Tibial nerve (tissue), 4 donors: ENCODE results near the gene AREL1. TPM values are rescaled to one million over a fixed set of nuclear protein-coding genes. Genes with fewer than 3 reads are reported as not detected.

Experiments
- DNase-seq, 2 donors: peaks; one replicate each; pipeline ENCODE4 v3.0.0-alpha.2; 2019; ENCODE audit warnings: low spot score in 2 of 2
- H3K27ac ChIP-seq, 4 donors: fragments of 200-600 bp; sonication (generic) in 3 of 4; one replicate each; pipeline ENCODE4 v1.5.1; 2017 to 2019; ENCODE audit warnings: mild to moderate bottlenecking in 1 of 4
- H3K27me3 ChIP-seq, 2 donors: fragments of 200-600 bp; sonication (generic) in 1 of 2; one replicate each; pipeline versions ENCODE4 v1.5.1 to v1.6.0; 2017 to 2019
- H3K36me3 ChIP-seq, 3 donors: fragments of 200-600 bp; sonication (generic); one replicate each; pipeline ENCODE4 v1.5.1; 2018 to 2019
- H3K4me1 ChIP-seq, 4 donors: fragments of 200-600 bp; sonication (generic) in 3 of 4; one replicate each; pipeline ENCODE4 v1.5.1; 2017 to 2019
- H3K4me3 ChIP-seq, 4 donors: fragments of 200-600 bp; sonication (generic) in 3 of 4; one replicate each; pipeline ENCODE4 v1.5.1; 2017 to 2019; ENCODE audit warnings: mild to moderate bottlenecking in 1 of 4, moderate library complexity in 1 of 4
- H3K9me3 ChIP-seq, 4 donors: fragments of 200-600 bp; sonication (generic) in 3 of 4; one replicate each; pipeline ENCODE4 v1.5.1; 2017 to 2019
- EP300 ChIP-seq, 2 donors: sonication (generic); formaldehyde crosslinking; IDR thresholded peaks; one replicate each; pipeline ENCODE4 v1.6.1; 2017; ENCODE audit warnings: antibody characterized with exemption in 2 of 2, mild to moderate bottlenecking in 1 of 2
- POLR2A ChIP-seq, 2 donors: fragments of 450-650 bp; IDR thresholded peaks; one replicate each; pipeline ENCODE4 v1.6.1; 2017; ENCODE audit warnings: antibody characterized with exemption in 2 of 2, mild to moderate bottlenecking in 2 of 2, moderate library complexity in 2 of 2
- WGBS, 2 donors: methylation state at CpG; one replicate each; pipeline ENCODE4 v1.1.5; 2018; 5-methylcytosine and 5-hydroxymethylcytosine counted together
- small RNA-seq: library from RNA; depleted of rRNA; stranded (forward); fragments of <200 nt; gene quantifications from one replicate; pipeline ENCODE3, GENCODE V24; 2016
- total RNA-seq, 4 donors: library from RNA; depleted of rRNA; stranded (reverse); fragments of >200 nt; gene quantifications; one replicate each; pipeline ENCODE4 v1.1.0, GENCODE V29; 2016
- TF ChIP-seq, protein P1 (sequence below), 5 experiments: fragments of 200-600 bp in 3 of 5; fragments of 450-650 bp in 2 of 5; sonication (generic) in 3 of 5; IDR thresholded peaks; one replicate each; pipeline ENCODE4 v1.5.1; 2016 to 2019; ENCODE audit warnings: antibody characterized with exemption in 5 of 5, mild to moderate bottlenecking in 3 of 5, moderate library complexity in 2 of 5

Gene AREL1
- total RNA-seq, 4 donors from 2014 or later: 25.3 to 35.0 (median 32.2) TPM

DNA sequence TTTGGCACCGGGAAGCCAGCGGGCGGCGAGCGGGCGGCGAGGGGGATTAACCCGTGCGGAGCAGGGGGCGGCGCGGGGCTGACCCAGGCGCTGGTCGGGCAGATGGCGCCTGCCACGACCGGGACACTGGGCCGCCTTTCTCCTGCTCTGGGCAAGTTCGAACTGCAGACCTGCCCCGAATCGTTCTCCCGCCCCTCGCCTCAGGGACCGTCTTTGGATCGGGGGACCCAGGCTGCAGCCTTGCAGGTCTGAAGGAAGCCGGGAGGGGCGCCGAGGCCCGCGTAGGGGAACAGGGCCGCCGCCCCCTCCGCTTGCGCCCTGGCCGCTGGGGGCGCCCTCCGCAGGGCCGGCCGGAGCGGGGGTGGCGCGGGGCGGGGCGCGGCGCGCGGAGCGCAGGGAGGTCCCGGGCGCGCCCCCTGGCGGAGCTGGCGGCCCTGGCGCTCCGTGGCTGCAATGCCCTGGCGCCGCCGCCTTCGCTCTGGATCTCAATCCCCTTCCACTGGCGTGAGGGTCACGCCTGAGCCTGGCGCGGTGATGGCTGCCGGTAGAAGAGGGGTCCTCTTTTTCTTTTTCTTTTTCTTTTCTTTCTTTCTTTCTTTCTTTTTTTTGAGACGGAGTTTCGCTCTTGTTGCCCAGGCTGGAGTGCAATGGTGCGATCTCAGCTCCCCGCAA, 100.4 kb downstream of the AREL1 start:
- peaks cover 0 to 59% (median 12%) of the 10 kb centered on the region in 4 donors for H3K4me1 ChIP-seq
- peak; percentile 65 to 66 for DNase-seq
- 6 to 9% methylated on average over 36 to 48 of the region's 69 CpGs for WGBS, 2 donors

DNA sequence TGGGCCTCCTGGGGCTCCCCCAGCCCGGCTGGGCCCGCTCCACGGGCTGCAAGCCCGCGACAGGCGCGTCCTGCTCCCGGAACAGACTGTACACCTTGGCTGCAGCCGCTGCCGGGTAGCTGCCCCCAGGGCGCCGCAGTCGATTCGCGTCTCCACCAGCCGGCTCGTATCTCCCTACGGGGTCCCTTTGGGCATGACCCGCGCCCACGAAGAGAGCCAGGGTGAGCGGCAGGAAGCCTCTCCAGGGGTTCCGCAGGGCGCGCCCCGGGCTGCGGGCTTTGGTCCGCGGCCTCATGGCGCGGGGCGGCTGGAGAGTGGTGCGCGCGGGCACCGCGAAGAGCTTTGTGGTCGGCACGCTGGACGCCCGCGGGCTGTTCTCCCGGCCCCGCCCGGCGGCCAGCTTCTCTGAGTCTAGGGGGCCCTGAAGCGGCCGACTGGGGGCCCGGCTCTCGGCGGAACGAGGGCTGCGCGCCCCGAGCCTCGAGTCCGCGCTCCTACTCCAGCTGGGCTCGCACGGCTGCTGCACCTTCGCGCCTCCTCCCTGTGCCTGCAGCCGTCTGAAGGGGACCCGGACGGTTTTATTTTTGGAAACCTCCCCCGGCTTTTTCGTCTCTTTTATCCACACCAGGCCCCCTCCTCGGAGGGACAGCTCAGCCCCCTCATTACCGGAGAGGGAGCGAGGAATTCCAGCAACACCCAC, 101.1 kb downstream of the AREL1 start, which contains the start of gene LTBP2:
TSS of gene LTBP2 (minus strand) at position 588 of the 700 bp plus-strand sequence. CDS start at position 295, 293 bp downstream.
- Histone ChIP-seq H3K27me3 (no peaks in the 10 kb centered on the region), H3K9me3 (no peaks in the 10 kb centered on the region), H3K4me1 (peaks cover 0 to 54% (median 9%) of the 10 kb centered on the region in 4 donors)

More for the DNA sequence above, 100.4 kb downstream of the AREL1 start:
- H3K36me3 ChIP-seq: no peaks in the 10 kb centered on the region
- H3K27ac ChIP-seq: peak overlapping the region in 3 of 4 donors; percentile 69 to 84 (median 81)
- no peaks in the 10 kb centered on the region for H3K9me3 ChIP-seq
- TF ChIP-seq EP300 (IDR thresholded peaks at IDR 0.05): peak in 1 of 2 donors; percentile 50
- TF ChIP-seq POLR2A (IDR thresholded peaks at IDR 0.05): peak in 1 of 2 donors; percentile 25
- TF ChIP-seq, protein P1, sequence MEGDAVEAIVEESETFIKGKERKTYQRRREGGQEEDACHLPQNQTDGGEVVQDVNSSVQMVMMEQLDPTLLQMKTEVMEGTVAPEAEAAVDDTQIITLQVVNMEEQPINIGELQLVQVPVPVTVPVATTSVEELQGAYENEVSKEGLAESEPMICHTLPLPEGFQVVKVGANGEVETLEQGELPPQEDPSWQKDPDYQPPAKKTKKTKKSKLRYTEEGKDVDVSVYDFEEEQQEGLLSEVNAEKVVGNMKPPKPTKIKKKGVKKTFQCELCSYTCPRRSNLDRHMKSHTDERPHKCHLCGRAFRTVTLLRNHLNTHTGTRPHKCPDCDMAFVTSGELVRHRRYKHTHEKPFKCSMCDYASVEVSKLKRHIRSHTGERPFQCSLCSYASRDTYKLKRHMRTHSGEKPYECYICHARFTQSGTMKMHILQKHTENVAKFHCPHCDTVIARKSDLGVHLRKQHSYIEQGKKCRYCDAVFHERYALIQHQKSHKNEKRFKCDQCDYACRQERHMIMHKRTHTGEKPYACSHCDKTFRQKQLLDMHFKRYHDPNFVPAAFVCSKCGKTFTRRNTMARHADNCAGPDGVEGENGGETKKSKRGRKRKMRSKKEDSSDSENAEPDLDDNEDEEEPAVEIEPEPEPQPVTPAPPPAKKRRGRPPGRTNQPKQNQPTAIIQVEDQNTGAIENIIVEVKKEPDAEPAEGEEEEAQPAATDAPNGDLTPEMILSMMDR (IDR thresholded peaks at IDR 0.05): peak in 4 of 5 experiments; percentile 81 to 99 (median 96)
- no peaks in the 10 kb centered on the region for H3K27me3 ChIP-seq
- H3K4me3 ChIP-seq: peak overlapping the region; percentile 60 to 84 (median 72)

More for the DNA sequence above, 101.1 kb downstream of the AREL1 start, which contains the start of gene LTBP2:
- no peak for TF ChIP-seq POLR2A (IDR thresholded peaks at IDR 0.05)
- TF ChIP-seq, protein P1 (IDR thresholded peaks at IDR 0.05): no peak
- peak within 1 kb of the TSS; percentile 60 to 84 (median 72) for H3K4me3 ChIP-seq
- peak within 1 kb of the TSS; percentile 1 to 84 (median 75) for H3K27ac ChIP-seq
- WGBS, 2 donors: 0 to 3% methylated on average over 19 to 53 of the region's 70 CpGs
- no peak for DNase-seq
- no peaks in the 10 kb centered on the region for H3K36me3 ChIP-seq

Small RNAs within 50 kb of the gene (small RNA-seq; reads per million reads assigned to genes)
- gene RF00409: not detected

Other genes starting within 250 kb of the AREL1 start
- gene NPC2, start 219.8 kb downstream of the AREL1 start, total RNA-seq: 100 to 1,000 TPM; 225 to 510 (median 340) TPM
- 10 to 100 TPM in 3 of 4 donors, 1 to 10 TPM in 1; 7.3 to 14.9 (median 12.4) TPM for gene ISCA2, start 219.3 kb downstream of the AREL1 start, total RNA-seq
- 100 to 1,000 TPM in 2 of 4 donors, 10 to 100 TPM in 2; 67.1 to 276 (median 134) TPM for gene LTBP2, start 100.8 kb downstream of the AREL1 start, total RNA-seq
- 10 to 100 TPM; 16.8 to 39.8 (median 32.6) TPM for gene FCF1, start 64 bp upstream of the AREL1 start, total RNA-seq
- gene YLPM1, start 50.2 kb upstream of the AREL1 start, total RNA-seq: 10 to 100 TPM; 66.9 to 76.6 (median 72.1) TPM
- gene PROX2, start 163.1 kb upstream of the AREL1 start, total RNA-seq: not detected
- gene DLST, start 168.8 kb upstream of the AREL1 start, total RNA-seq: 10 to 100 TPM; 73.5 to 94.8 (median 87.2) TPM
- gene RPS6KL1, start 210.2 kb upstream of the AREL1 start, total RNA-seq: 10 to 100 TPM in 2 of 4 donors, 1 to 10 TPM in 2; 2.0 to 20.7 (median 7.7) TPM
- gene PGF, start 242.5 kb upstream of the AREL1 start, total RNA-seq: 10 to 100 TPM; 13.2 to 39.5 (median 18.0) TPM